Stimulated activated naive B cell treated with anti-CD40 and anti-IgM and Interleukin-4, amounts not matched to agents 10 μg/mL and 1 μg/mL and 100 μg/mL, for 72 hours (primary cell): ENCODE data around the gene TTC34.

Source experiments
- ATAC-seq, 2 donors: fragments of 150-1000 bp; cut with Tn5 transposase; replicated peaks; 2 replicates each; pipeline ENCODE4 v1.10.0; 2021; ENCODE audit warnings: moderate library complexity in 1 of 2
- DNase-seq: peaks from one replicate; pipeline ENCODE4 v3.0.0; 2021
- H3K27ac Mint-ChIP-seq: one replicate; pipeline ENCODE4 v1.8.0; 2022; ENCODE audit warnings: mild to moderate bottlenecking, mixed read lengths
- H3K27me3 Mint-ChIP-seq, 2 donors: one replicate each; pipeline ENCODE4 v1.8.0; 2022; ENCODE audit warnings: mixed read lengths in 2 of 2
- H3K36me3 Mint-ChIP-seq, 2 donors: one replicate each; pipeline ENCODE4 v1.8.0; 2022; ENCODE audit warnings: mixed read lengths in 2 of 2, mild to moderate bottlenecking in 1 of 2
- H3K4me1 Mint-ChIP-seq, 2 donors: one replicate each; pipeline ENCODE4 v1.8.0; 2022; ENCODE audit warnings: mixed read lengths in 2 of 2, mild to moderate bottlenecking in 1 of 2
- H3K4me3 Mint-ChIP-seq, 2 donors: one replicate each; pipeline ENCODE4 v1.8.0; 2022; ENCODE audit warnings: mild to moderate bottlenecking in 2 of 2, mixed read lengths in 2 of 2, moderate library complexity in 1 of 2
- H3K9me3 Mint-ChIP-seq, 2 donors: one replicate each; pipeline ENCODE4 v1.8.0; 2022; ENCODE audit warnings: mixed read lengths in 2 of 2, mild to moderate bottlenecking in 1 of 2

Gene TTC34, protein sequence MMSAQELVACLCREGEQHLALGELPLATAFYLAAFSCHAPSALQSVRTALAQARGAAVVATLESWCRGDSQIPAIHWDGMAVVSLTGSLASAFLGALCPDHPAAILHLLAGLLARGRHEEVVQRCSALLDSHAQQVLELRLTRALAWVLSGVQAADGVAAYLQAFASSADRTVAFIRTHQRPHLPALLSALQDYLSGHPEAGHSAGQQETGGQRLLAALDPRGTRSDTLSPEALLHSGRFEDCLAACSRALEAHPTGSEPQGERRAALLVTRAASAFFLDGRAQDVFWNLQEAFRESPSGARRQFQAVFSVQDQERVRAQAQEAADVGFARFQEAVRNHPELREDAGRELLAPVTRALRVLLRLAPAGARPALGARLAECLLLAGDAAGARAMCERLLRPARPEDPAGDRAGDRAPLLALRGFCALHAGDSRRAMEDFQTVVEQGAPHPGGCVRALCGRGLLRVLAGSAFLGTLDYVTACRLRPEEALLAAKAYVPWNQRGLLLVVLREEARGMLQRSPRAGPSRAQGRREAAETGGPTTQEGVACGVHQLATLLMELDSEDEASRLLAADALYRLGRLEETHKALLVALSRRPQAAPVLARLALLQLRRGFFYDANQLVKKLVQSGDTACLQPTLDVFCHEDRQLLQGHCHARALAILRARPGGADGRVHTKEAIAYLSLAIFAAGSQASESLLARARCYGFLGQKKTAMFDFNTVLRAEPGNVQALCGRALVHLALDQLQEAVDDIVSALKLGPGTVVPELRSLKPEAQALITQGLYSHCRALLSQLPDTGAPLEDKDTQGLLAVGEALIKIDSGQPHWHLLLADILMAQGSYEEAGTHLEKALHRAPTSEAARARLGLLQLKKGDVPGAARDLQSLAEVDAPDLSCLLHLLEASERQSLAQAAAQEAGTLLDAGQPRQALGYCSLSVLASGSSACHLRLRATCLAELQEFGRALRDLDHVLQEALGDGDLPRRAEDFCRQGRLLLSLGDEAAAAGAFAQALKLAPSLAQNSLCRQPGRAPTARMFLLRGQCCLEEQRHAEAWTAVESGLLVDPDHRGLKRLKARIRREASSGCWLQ

DNA sequence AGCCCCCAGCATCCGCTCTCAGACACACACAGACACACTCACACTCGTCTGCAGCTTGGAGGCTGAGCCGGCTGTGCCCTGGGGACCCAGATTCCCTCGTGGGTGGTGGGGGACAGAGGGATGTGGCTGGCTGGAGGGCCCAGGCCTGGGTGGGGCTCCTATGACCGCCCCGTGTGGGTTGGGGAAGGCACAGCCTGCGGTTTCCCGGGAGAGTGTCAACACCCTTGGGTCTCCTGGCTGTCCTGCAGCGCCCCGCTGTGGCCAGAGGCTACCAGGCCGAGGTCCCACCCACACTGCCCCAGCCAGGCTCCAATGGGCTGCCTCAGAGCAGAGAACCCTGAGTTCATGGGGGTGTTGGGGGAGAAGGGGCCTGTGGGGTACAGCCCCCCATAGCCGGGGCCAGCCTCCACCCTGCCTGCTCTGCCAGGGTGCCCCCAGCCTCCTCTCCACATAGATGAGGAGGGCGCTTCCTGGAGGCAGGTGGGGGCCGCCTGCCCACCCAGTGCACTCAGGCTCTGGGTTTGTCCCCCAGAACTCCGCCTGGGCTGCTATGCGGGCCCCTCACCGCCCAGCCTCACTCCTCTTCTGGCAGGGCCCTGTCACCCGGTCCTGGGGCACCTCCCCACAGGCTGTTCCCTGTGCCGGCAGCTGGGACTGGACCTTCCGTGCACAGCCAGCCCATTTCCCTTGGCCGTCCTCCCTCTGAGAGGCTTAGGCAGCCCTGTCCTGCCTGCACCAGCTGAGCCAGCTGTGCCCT lies at the start of gene TTC34:
Gene TTC34, minus strand, starts transcription at position 159 of the 757 bp plus-strand sequence. CDS start 866 bp downstream, outside the sequence.
- Mint-ChIP-seq H3K27me3 (peaks cover 26 to 27% of the 10 kb centered on the region in 2 donors), H3K9me3 (peaks cover 0 to 3% of the 10 kb centered on the region in 2 donors), H3K36me3 (no peaks in the 10 kb centered on the region), H3K4me1 (peaks cover 2 to 11% of the 10 kb centered on the region in 2 donors), H3K27ac (no peak within 1 kb of the TSS), H3K4me3 (no peak within 1 kb of the TSS)
- DNase-seq (peak; percentile 52), ATAC-seq (peak; percentile 88 to 92)

GRCh38 chr1:2850502-2850901 lies 49.0 kb upstream of the TTC34 start:
- ATAC-seq (no peak), DNase-seq (no peak)
- no peaks in the 10 kb centered on the region for H3K9me3 Mint-ChIP-seq
- peaks cover 0 to 3% of the 10 kb centered on the region in 2 donors for H3K4me1 Mint-ChIP-seq
- peaks cover 35 to 45% of the 10 kb centered on the region in 2 donors for H3K27me3 Mint-ChIP-seq
- H3K4me3 Mint-ChIP-seq, result no peak overlapping the region
- H3K27ac Mint-ChIP-seq, result no peak overlapping the region
- H3K36me3 Mint-ChIP-seq, result no peaks in the 10 kb centered on the region

- Mint-ChIP-seq H3K4me1 (peaks cover 0 to 3% of the 10 kb centered on the region in 2 donors), H3K4me3 (no peak overlapping the region), H3K27me3 (peaks cover 45 to 52% of the 10 kb centered on the region in 2 donors), H3K9me3 (peaks cover 3 to 7% of the 10 kb centered on the region in 2 donors), H3K36me3 (peaks cover 0 to 4% of the 10 kb centered on the region in 2 donors), H3K27ac (no peak overlapping the region)
- DNase-seq (no peak), ATAC-seq (no peak)
Measured at GRCh38 chr1:2848006-2848670, 46.6 kb upstream of the TTC34 start.

- H3K4me1 Mint-ChIP-seq, result peaks cover 0 to 3% of the 10 kb centered on the region in 2 donors
- H3K36me3 Mint-ChIP-seq, result peaks cover 0 to 4% of the 10 kb centered on the region in 2 donors
Measured at GRCh38 chr1:2847086-2847985, 45.8 kb upstream of the TTC34 start.

GRCh38 chr1:2845869-2846268 lies 44.4 kb upstream of the TTC34 start:
- peaks cover 0 to 3% of the 10 kb centered on the region in 2 donors for H3K4me1 Mint-ChIP-seq
- no peak for DNase-seq
- peaks cover 52 to 60% of the 10 kb centered on the region in 2 donors for H3K27me3 Mint-ChIP-seq

More at GRCh38 chr1:2847086-2847985, 45.8 kb upstream of the TTC34 start:
- H3K27ac Mint-ChIP-seq, result no peak overlapping the region
- DNase-seq (no peak), ATAC-seq (no peak)
- peaks cover 45 to 53% of the 10 kb centered on the region in 2 donors for H3K27me3 Mint-ChIP-seq
- H3K4me3 Mint-ChIP-seq, result no peak overlapping the region
- H3K9me3 Mint-ChIP-seq, result peaks cover 3 to 8% of the 10 kb centered on the region in 2 donors

DNA sequence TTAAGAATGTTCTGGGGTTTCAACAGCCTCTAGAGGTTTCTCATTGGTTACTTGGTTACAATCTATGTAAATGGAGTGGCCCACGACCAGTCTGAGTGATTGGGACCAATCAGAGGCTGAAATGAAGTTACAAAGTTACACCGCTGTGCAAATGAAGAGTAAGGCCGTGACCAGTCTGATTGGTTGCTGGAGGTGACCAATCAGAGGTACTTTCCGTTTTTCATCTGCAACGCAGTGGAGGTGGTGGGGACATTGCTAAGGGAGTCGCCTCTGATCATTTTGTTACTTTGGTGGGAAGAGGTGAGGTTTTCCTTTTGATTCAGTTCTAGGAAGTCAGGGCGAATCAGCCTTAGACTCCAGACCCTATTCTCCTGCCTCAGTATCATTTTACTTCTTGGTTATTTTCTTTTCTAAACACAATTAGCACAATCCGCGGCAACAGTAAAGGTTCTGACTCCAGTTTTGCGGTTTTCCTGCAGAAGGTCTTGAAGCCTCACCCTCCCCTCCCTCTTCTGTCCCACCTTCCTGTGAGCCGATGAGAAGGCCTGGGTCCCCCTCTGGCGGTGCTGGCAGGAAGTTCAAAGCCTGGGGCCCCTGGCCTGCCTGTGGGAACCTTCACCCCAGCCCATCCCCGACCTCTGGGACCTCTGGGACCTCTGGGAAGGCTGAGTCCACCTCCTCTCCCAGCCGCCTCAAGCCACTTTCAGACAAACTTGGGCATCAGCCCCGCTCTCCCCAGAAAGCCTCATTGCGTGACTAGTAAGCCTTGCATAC lies 38.7 kb upstream of the TTC34 start:
- H3K27ac Mint-ChIP-seq, result no peak overlapping the region
- ATAC-seq (peak; percentile 52 to 78), DNase-seq (no peak)
- no peak overlapping the region for H3K4me3 Mint-ChIP-seq
- peaks cover 4 to 8% of the 10 kb centered on the region in 2 donors for H3K9me3 Mint-ChIP-seq
- H3K36me3 Mint-ChIP-seq, result peaks cover 0 to 1% of the 10 kb centered on the region in 2 donors
- H3K4me1 Mint-ChIP-seq, result peaks cover 5 to 6% of the 10 kb centered on the region in 2 donors
- H3K27me3 Mint-ChIP-seq, result peaks cover 31 to 36% of the 10 kb centered on the region in 2 donors

More at GRCh38 chr1:2845869-2846268, 44.4 kb upstream of the TTC34 start:
- Mint-ChIP-seq H3K4me3 (no peak overlapping the region), H3K9me3 (peaks cover 5 to 11% of the 10 kb centered on the region in 2 donors), H3K36me3 (peaks cover 0 to 4% of the 10 kb centered on the region in 2 donors), H3K27ac (no peak overlapping the region)
- ATAC-seq, result no peak

DNA sequence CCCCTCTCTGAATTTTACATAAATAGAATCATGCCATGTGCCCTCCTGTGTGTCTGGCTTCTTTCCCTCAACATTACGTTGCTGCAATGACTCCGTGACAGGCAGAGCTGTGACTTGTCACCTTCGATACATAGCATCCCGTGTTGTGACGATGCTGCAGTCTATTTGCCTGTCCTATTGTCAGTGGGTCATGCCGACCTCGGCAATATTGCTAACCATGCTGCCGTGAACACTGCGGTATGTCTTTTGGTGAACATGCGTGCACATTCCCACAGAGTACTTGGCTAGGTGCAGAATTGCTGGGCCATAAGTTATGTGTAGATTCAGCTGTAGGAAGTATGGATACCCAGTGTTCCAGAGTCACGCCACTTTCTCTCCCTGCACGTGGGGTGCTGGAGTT lies 36.3 kb upstream of the TTC34 start:
- no peaks in the 10 kb centered on the region for H3K36me3 Mint-ChIP-seq
- no peak overlapping the region for H3K4me3 Mint-ChIP-seq
- H3K27ac Mint-ChIP-seq, result no peak overlapping the region
- ATAC-seq (no peak), DNase-seq (no peak)
- H3K27me3 Mint-ChIP-seq, result peaks cover 22 to 24% of the 10 kb centered on the region in 2 donors
- peaks cover 5 to 6% of the 10 kb centered on the region in 2 donors for H3K4me1 Mint-ChIP-seq
- H3K9me3 Mint-ChIP-seq, result peaks cover 3% of the 10 kb centered on the region in 2 donors

DNA sequence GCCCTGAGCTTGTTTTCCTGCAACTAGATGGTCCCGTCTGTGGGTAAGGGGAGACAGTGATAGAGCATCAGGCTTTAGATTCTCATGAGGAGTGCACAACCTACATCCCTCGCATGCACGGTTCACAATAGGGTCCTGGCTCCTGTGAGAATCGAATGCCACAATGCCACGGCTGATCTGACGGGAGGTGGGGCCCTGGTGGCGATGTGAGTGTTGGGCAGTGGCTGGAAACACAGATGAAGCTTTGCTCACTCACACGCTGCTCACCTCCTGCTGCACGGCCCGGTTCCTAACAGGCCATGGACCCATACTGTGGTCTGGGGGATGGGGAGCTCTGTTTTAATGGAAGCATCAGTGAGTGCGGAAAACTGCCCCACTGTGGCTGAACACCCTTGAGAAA lies 35.8 kb upstream of the TTC34 start:
- DNase-seq (no peak), ATAC-seq (no peak)
- no peak overlapping the region for H3K27ac Mint-ChIP-seq
- H3K9me3 Mint-ChIP-seq, result peaks cover 3% of the 10 kb centered on the region in 2 donors
- H3K4me3 Mint-ChIP-seq, result no peak overlapping the region
- H3K27me3 Mint-ChIP-seq, result peaks cover 21 to 24% of the 10 kb centered on the region in 2 donors
- H3K4me1 Mint-ChIP-seq, result peaks cover 5 to 6% of the 10 kb centered on the region in 2 donors
- H3K36me3 Mint-ChIP-seq, result no peaks in the 10 kb centered on the region

DNA sequence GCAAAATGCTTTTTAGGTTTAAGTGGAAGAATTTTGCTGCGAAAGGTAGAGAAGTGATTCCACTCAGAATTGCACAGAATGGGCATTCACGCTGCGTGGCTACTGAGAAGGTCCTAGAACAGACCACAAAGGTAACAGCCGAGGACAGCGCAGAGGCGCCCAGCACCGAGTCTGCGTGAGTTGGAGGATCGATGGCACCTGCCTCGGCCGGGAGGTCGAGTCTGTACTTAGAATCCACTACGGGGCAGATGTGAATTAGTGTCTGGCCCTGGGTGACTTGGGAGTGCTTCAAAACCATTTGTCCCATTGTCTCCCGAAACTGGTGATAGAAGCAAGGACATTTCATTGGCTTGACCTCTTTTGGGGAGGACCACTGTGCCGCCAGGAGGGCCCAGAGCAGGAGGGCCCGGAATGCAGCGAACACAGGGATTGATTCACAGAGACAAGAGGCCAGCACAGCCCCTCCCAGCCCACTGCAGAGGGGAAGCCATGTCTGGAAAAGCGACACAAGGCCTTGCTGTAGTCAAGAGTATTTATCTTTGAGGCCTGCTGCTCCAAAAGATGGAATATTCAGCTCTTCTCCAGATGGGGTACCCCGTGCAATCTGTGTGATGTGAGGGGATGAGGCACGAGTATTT lies 35.0 kb upstream of the TTC34 start:
- Mint-ChIP-seq H3K4me1 (peaks cover 5 to 6% of the 10 kb centered on the region in 2 donors), H3K9me3 (no peaks in the 10 kb centered on the region), H3K36me3 (no peaks in the 10 kb centered on the region), H3K27me3 (peaks cover 16 to 22% of the 10 kb centered on the region in 2 donors), H3K4me3 (no peak overlapping the region), H3K27ac (no peak overlapping the region)
- DNase-seq, result no peak
- ATAC-seq, result no peak

DNA sequence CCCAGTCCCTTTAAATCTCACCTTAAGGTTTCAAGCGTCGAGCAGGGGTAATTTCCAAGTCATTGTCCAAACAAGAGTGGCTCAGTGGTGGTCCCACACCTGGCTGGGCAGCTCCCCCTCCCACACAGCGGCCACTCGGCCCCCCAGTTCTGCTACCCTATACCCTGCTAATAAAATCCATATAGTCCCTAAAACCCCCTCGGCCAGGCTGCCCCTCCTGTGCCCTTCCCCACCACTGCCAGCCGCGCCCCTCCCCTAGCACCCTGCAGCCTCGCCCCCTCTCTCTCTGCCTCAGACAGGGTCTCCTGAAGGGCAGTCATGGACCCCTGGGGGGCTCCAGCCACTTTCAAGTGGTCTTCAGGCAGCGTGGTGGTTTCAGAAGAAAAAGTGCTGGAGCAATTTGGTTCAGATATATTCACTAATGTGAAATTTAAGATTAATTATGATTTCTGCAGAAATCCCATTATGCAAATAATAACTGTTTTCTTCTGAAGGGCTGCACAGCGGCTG lies 34.2 kb upstream of the TTC34 start:
- Mint-ChIP-seq H3K27ac (no peak overlapping the region), H3K4me1 (peaks cover 5 to 6% of the 10 kb centered on the region in 2 donors), H3K9me3 (no peaks in the 10 kb centered on the region)

More for the DNA sequence above, 34.2 kb upstream of the TTC34 start:
- Mint-ChIP-seq H3K4me3 (no peak overlapping the region), H3K36me3 (peaks cover 0 to 2% of the 10 kb centered on the region in 2 donors), H3K27me3 (peaks cover 9 to 15% of the 10 kb centered on the region in 2 donors)
- ATAC-seq (no peak), DNase-seq (no peak)
